CD4-positive, alpha-beta T cell treated with Interleukin-2 at 100 ng/mL for 4 hours (primary cell): ENCODE measurements around the gene KLHDC8B.
"Not testable (repeated sequence)": the region's sequence is repeated elsewhere in the genome, so short reads cannot be mapped to it uniquely, and the experiment has no call there.

ENCODE experiments used
- DNase-seq: peaks from one replicate; pipeline ENCODE4 v3.0.0-alpha.2; 2020; ENCODE audit warnings: low spot score

Gene KLHDC8B

DNA sequence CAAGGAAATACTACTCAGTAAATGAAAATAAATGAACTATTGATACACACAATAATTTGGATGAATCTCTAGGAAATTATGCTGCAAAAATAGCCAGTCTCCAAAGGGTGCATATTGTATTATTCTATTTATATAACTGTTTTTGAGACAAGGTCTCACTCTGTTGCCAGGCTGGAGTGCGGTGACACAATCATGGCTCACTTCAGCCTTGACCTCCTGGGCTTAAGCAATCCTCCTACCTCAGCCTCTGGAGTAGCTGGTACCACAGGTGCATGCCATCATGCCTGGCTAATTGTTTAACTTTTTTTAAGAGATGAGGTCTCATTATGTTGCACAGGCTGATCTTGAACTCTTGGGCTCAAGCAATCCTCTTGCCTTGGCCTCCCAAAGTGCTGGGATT lies 12.5 kb downstream of the KLHDC8B start:
- no peak for DNase-seq

- DNase-seq, result no peak
Observed at GRCh38 chr3:49191741-49192140, 20.3 kb downstream of the KLHDC8B start.

DNA sequence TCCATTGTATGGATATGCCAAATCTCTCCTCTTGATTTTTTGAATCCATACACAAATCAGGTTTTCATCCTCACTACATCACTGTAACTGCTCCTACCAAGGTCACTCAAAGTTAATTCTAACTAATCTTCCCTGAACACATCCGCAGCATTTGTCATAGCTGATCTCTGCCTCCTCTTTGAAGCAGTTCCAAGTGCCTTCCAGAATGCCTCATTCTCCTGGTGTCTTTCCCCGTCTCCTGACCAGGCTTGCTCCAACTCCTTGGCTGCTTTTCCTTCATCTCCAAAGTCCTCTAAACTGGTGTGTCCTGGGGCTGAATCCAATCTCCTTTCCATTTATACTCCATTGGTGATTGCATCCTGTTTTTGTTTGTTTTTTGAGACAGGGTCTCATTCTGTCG lies 26.8 kb downstream of the KLHDC8B start:
- DNase-seq, result no peak

- DNase-seq, result no peak
Observed at GRCh38 chr3:49198611-49199230, 27.3 kb downstream of the KLHDC8B start.

DNA sequence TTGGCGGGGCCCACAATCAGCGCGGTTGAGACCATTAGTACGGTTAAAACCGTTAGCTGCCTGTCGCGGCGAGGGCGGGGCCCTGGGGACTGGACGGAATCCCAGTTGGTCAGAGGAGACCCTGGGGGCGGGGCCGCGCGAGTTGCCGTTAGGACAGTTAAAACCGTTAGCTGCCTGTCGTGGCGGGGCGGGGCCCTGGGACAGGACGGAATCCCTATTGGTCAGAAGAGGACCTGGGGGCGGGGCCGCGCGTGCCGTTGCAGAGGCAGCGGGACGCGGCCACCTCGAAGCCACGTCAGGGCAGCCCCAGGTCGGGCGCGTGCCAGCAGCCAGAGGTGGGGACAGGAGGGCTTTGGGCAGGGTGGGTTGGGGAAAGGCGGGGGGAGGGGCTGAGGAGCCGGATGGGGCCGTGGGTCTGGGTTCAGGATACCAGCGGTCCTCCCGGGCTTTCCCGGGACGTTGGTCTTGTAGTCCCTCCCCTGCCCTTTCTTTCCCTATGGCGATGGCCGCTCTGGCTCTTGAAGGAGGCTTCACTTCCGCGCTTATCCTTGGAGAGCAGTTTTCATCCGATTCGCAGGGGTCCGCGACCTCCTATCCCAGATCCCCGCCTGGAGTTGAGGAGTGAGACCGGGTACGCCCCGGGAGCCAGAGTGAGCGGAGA lies 28.0 kb downstream of the KLHDC8B start:
- DNase-seq, result no peak

DNA sequence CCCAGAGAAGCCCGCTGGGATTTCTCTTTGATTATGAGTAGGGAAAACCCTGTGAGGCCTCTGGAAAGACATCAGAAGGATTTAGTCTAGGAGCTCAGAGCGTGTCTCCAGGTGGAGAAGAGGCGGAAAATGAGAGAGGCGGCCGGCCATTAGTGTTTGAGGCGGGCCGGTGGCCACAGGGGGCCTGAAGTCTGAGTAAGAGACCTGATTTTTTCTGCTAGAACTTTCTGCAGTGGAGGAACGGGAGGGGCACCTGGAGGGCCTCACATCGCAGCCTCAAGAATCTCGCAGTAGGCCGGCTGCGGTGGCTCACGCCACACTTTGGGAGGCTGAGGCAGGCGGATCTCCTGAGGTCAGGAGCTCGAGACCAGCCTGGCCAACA lies 28.5 kb downstream of the KLHDC8B start:
- no peak for DNase-seq

DNA sequence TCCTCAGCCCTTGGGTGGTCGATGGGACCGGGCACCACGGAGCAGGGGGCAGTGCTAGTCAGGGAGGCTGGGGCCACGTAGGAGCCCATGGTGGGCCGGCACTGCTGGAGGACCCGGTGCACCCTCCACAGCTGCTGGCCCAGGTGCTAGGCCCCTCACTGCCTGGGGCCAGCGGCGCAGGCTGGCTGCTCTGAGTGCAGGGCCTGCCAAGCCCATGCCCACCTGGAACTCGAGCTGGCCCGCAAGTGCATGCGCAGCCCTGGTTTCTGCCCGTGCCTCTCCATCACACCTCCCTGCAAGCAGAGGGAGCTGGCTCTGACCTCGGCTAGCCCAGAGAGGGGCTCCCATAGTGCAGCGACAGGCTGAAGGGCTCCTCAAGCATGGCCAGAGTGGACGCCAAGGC lies 42.1 kb downstream of the KLHDC8B start:
- DNase-seq, result no peak

- DNase-seq, result no peak
Observed at GRCh38 chr3:49213998-49214397, 42.6 kb downstream of the KLHDC8B start.

DNA sequence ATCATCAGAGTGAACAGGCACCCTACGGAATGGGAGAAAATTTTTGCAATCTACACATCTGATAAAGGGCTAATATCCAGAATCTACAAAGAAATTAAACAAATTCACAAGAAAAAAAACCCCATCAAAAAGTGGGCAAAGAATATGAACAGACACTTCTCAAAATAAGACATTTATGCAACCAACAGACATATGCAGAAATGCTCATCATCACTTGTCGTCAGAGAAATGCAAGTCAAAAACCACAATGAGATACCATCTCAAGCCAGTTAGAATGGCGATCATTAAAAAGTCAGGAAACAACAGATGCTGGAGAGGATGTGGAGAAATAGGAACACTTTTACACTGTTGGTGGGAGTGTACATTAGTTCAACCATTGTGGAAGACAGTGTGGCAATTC lies 45.3 kb downstream of the KLHDC8B start:
- not testable (repeated sequence) for DNase-seq

GRCh38 chr3:49217108-49217507 lies 45.7 kb downstream of the KLHDC8B start:
- DNase-seq, result not testable (repeated sequence)

- DNase-seq, result no peak
Observed at GRCh38 chr3:49217688-49218470, 46.5 kb downstream of the KLHDC8B start.

GRCh38 chr3:49218471-49218989 lies 47.1 kb downstream of the KLHDC8B start:
- not testable (repeated sequence) for DNase-seq

- DNase-seq, result no peak
Observed at GRCh38 chr3:49219132-49219531, 47.7 kb downstream of the KLHDC8B start.

GRCh38 chr3:49220985-49221563 lies 49.7 kb downstream of the KLHDC8B start:
- DNase-seq, result not testable (repeated sequence)

- no peak for DNase-seq
Observed at GRCh38 chr3:49222002-49222401, 50.6 kb downstream of the KLHDC8B start.
